Mucosa of gallbladder (tissue), 1 donor: Measurements from ENCODE around the gene DNAJC17. TPM values are rescaled to one million over a fixed set of nuclear protein-coding genes. Genes with fewer than 3 reads are reported as not detected.

Source experiments
- DNase-seq: peaks from one replicate; pipeline ENCODE4 v3.0.0-alpha.2; 2020; ENCODE audit warnings: low spot score
- total RNA-seq: library from RNA; stranded (reverse); gene quantifications from one replicate; pipeline ENCODE4 v1.2.1, GENCODE V29; 2021
- donor health status: DM: no; HTN: no; CAD: no.

DNAJC17 gene
- total RNA-seq, 1 donor from 2014 or later, result 41.2 TPM

DNA sequence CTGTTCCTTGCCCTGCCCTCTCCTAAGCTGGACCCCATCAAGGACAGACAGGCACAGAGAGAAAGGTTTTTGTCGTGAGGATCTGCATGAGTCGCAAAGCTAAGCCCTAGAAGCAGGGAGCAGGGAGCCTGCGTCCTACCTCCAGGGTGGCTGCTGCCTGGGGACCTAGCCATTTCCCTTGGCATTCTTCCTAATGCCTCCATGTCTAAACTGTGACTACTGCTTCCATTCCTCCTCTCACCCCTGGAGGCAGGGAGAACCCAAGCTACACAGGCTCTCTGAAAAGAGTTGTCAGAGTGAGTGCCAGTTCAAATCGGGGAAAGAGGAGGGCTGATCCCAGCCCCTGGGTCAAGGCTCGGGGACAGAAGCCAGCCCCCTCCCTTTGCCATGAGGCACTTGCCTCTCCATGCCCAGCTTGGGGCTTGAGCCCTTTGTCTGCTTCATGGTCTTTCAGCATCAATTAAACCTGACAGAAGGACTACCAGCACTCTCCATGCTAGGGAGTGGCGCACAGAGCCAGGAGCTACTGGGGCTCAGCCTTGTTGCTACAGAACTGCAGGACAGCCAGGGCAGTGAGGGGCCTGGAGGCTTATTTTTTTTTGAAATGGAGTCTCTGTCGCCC, 41.0 kb downstream of the DNAJC17 start:
- DNase-seq, result no peak

DNA sequence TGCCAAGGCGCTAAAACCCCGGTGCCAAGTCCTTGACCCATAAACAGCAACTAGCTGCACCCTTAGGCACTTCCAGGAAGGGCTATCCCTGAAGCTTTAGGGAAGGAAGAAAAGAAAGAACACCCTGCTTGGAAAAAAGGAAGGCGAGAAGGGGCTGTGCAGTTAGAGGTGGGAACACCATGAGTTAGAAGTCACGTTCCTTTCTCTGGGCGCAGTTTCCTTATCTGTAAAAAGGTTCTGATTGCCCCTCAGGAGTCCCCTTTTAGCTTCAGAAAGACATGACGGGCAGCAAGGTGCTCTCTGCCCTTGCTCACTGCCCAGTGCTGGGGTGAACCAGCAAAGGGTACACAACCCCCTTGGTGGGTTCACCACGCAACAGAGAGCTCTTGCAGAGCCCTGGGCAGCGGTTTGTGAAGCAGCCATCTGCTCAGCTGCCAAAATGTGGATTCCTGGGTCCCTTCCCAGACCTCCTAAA, 42.6 kb downstream of the DNAJC17 start:
- DNase-seq, result no peak

DNA sequence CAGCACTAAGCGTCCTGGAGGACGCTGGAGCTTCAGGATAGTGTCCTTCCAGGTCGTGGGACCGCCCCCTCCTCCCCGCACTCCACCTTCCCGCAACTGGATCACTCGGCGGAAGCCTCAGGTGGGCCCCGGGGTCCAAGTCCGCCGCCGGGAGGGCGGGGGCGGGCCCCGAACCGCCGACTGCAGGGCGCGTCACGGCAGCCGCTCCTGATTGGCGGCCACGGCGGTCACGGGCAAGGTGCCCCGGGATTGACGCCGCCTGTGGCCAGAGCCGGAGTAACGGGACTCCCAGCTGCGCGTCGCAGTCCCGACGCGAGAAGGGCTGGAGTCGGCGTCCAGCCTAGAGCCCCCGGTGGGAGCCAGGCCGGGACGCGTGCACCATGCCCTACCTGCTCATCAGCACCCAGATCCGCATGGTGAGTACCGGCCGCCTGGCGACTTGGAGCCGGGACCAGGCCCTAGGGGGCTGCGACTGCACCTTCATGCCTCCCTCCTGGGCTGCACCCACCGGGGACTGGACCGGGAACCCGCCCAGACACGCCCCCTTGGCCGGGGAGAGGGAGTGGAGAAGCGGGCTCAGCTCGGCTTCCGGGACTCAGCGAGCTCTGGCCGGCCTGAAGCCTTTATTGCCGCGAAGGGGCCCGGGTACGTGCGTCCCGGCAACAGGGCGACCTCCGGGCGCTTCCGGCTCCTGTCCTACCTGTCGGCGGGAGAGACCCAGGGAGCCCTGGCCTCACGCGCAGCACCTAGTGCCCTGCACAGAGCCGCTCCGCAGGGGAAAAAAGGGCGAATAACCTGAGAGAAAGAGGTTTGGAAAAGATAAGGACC, 43.3 kb downstream of the DNAJC17 start, which contains the start of gene GCHFR:
GCHFR (plus strand) TSS at position 268 of the 828 bp plus-strand sequence; CDS start at position 381, 113 bp downstream.
- DNase-seq, result peak; percentile 63

DNA sequence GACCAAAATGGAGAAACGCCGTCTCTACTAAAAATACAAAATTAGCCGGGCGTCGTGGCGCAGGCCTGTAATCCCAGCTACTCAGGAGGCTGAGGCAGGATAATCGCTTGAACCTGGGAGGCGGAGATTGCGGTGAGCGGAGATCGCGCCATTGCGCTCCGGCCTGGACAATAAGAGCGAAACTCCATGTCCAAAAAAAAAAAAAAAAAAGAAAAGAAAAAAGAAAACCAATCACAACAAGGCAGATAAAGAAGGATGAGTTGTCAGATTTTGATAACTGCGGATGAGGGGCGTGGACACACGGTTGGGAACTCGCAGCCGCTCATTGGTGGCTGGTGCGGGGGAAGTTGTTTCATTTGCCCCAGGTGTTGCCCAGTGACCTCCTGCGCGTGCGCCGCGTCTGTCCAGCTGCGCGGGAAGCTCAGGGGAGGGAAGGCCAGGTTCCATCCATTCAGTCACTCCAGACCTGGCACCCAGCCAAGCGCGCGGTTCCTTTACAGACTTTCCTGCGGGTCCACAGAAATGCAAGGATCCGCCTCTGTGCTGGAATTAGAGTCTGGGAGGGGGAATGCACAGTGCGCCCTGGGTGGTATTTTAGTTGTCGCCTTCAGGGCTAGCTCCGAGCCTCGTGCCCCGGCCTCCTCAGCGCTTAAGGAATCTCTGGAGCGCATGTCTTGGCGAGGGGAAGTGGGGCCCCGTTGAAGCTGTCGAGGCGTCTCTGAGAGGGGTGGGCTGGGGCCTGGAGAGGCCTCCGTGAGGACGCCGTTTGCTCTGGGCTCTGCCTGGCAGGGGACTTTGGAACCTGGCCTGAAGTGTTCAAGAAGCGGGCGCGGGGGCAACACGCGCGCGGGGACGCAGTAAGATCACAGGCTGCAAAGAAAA, 44.1 kb downstream of the DNAJC17 start:
- peak; percentile 73 for DNase-seq

DNA sequence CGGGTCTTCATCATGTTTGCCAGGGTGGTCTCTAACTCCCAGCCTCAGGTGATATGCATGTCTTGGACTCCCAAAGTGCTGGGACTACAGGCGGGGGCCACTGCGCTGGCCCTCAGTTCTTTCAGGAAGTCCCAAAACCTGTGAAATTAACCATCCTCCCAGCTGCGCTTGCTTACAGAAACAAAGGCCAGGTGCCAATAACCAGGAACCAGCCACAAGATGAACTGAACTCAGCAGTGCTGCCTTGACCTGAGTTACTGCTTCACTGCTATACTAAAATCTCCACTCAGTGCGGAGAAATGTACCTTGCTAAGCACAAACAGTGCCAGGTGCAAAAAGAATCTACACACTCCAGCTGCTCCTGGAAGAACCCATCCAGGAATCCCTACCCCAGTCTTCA, 47.3 kb downstream of the DNAJC17 start:
- DNase-seq, result no peak

DNA sequence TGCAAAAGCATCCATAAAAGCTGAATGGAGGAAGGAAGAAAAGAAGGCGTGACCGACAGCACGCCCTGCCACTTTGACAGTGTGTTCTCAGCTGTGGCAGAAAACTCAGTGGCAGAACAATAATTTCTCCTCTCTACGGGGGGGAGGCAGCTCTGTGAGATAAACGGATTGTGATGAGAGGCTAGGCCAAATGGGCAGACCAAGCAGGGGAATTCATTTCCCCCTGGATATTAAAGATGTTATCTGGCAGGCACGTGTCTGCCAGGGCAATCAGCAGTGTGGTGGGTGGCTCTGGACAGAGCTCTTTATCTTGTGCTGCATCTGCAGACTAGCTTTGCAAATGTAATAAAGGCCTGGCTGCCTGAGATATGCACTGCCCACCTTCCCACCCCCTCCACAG, 50.3 kb downstream of the DNAJC17 start:
- DNase-seq, result no peak

DNA sequence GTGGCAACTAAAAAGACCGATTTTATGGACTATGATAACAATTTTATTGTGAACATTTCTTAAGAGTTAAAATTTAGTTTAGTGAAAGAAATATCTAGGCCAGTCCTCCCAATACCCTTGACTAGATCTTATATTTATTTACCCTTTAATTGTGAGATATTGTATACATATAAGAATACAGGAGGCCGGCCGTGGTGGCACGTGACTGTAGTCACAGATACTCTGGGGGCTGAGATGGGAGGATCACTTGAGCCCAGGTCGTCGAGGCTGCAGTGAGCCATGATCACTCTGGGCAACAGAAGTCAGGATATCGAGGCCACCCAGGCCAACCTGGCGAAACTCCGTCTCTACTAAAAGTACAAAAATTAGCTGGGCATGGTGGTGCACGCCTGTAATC, 51.5 kb downstream of the DNAJC17 start:
- DNase-seq, result no peak

DNA sequence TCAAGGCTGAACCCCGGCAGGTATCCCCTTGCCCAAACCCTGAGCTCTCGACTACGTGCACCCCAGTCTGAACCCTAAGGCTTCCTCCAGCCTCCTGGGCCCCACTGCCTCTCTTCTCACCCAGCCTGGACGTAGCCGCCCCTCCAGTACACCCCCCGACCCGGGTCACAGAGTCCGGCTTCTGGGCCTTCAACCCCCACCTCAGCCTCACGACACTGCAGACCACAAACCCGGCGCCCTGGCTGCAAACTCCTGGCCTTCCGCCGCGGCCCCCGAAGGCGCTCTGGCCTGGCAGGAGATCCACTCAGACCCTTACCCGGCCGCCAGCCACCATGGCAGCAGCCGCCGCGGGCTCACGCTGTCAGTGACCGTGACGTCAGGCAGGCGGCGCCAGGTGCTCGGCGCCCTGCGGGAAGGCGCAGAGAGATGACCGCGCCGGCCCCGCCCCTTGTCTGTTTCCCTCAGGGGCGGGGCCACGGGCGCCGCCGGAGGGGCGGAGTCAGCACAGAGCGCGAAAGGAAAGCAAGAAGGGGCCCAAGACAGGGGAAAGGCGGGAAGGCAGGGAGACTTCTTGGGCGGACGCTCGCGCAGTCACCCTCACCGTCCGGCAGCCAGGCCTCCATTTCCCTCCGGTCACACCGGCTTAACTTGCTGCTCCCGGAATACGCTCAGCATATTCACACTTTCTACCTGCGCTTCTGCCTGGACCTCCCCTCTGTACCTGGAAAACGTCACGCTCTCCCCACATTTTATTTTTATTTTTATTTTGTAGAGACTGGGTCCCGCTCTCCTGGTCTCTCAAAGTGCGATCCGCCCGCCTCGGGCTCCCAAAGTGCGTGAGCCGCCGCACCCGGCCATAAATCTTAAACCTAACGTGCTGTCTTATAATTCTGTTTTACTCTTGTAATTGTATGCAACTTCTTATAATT, 52.1 kb downstream of the DNAJC17 start, which contains the start of gene RMDN3:
RMDN3 (minus strand) TSS at position 372 of the 929 bp plus-strand sequence. CDS start 471 bp downstream, outside the sequence.
- DNase-seq, result peak; percentile 93

DNA sequence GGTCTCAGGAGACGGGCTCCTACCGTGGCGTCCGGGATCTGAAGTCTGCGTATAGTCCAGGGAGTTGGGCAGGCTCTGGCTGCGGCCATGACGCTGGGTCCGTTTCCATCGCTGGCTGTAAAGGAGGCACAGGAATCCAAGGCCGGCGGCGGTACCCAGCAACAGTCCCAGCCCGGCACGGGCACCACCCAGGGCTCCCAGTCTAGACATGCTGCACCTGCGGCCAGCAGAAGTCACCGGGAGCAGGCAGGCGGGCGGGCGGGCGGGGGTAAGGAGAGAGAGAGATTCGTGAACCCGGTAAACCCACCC, 52.7 kb downstream of the DNAJC17 start:
- no peak for DNase-seq

DNA sequence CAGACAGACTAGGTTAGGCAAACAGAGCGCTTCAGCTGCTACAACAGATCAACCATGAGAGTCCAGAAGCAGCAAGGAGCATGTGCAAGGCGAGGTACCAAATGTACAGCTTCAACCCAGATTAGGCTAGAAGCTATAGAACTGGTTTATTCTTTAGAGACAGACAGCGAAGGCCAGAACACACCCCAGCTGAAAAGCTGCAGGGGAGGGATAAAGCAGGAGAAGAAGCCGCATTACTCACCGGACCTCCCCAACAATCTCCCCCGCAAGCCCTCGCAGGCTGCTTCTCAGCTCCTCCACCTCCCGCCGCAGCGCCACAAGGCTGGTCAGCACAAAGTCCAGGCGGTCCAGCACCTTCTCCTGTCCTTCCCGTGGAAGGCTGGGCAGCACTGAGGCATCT, 55.5 kb downstream of the DNAJC17 start:
- DNase-seq, result no peak

DNA sequence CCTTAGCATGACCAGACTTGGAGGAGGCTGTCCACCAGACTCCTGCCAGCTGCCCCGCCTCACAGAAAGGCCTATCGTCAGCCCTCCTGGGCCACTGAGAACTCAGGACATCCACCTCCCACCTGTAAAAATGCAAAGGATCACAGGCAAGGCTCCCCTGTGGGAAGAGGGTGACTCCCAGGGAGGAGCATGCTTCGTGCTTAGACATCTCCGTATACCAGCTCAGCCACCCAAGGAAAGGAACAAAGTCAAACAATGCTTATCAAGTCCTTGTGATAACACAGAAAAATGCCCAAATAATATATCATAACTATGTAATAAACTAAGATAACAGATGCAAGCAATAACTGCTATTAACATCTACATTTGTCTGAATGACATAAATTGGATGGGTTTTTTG, 56.4 kb downstream of the DNAJC17 start:
- DNase-seq, result no peak

DNA sequence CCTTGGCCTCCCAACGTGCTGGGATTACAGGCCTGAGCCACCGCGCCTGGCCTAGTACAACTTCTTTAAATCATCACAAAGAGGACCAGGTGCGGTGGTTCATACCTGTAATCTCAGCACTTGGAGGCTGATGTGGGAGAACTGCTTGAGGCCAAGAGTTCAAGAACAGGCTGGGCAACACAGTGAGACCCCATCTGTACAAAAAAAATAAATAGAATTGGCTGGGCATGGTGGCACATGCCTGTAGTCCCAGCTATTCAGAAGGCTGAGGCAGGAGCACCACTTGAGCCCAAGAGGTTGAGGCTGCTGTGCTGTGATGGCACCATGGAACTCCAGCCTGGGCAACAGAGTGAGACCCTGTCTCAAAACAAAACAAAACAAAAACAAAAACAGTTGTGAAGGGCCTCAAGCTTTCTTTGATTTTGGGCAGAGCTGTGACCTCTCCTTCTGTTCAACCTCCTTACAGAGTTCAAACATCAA, 58.1 kb downstream of the DNAJC17 start:
- DNase-seq, result no peak

DNA sequence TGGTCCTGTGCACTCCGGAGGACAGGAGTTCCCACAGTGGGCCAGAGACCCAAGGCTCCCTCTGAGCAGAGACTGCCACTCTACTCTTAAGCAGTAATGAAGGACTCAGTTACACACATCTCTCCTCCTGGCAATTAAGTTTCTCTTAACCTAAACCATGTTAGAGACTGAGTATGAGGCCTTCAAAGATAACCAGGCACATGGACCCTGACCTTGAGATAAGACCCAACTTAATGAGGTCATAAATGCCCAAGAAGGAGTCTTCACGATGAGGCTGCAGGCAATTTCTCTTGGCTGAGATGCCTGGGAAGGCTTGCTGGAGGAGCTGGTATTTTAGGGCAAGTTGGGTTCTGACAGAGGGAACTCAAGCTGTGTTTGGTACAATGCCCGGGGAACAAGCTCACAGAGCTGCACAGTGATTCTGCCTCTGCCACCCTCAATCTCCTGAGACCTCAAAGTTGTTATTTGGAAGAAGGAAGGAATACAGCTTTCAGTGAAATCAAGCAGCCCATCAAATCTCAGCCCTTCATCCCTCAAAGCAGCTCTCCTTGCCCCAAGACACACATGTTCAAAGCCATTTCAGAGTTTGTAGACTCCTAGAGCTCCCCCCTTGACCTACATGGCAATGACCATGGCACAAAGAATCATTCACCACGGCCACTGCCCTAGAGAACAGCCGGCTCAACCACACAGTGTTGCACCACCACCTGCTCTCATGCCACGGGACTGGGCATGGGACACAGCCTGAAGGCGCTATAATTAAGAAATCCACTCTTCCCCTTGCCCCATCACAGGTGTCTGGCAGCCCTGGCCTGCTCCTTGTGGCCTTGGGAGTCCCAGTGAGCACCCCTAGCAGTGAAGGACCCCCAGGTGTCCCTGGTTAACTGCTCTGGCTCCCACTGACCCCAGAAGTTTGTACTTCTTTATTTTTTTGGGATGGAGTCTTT, 59.3 kb downstream of the DNAJC17 start:
- no peak for DNase-seq

DNA sequence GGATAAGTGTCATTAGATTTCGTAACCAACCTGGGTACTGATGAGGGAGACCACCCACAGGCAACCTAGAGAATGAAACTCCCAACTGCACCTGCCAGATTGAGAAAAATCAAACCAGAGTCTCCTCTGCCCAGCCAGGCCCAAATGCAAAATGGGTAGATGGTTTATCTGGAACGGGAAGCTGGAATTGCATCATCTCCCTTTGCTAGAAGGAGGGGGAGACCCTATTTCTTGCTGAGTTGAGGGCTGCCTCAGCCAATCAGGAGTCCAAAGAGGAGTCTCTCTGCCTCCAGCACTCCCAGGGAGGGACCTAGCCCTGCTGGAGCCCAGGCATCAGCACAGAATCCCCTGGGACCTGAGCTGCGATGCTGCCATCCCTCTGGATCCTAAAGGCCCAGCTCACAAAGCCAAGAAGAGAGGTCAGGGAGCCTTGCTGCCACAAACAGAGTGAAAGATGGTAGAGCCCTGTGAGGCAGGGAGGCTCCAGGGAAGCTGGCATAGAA, 60.3 kb downstream of the DNAJC17 start:
- no peak for DNase-seq

DNA sequence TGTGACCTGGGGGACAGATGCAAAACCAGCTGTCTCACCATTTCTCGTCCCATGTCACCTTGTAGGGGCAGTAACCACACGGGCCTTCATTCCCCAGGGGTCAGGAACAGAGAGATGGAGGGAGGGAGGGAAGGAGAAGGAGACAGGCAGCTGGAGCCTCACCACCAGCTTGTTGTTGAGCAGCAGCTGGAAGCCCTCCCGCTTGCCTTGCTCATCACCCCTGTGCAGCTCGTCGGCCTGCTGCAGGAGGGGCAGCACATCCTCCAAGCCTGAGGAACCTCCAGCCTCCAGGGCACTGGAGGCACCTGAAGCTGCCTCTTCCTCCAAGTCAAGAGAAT, 62.5 kb downstream of the DNAJC17 start:
- no peak for DNase-seq

DNA sequence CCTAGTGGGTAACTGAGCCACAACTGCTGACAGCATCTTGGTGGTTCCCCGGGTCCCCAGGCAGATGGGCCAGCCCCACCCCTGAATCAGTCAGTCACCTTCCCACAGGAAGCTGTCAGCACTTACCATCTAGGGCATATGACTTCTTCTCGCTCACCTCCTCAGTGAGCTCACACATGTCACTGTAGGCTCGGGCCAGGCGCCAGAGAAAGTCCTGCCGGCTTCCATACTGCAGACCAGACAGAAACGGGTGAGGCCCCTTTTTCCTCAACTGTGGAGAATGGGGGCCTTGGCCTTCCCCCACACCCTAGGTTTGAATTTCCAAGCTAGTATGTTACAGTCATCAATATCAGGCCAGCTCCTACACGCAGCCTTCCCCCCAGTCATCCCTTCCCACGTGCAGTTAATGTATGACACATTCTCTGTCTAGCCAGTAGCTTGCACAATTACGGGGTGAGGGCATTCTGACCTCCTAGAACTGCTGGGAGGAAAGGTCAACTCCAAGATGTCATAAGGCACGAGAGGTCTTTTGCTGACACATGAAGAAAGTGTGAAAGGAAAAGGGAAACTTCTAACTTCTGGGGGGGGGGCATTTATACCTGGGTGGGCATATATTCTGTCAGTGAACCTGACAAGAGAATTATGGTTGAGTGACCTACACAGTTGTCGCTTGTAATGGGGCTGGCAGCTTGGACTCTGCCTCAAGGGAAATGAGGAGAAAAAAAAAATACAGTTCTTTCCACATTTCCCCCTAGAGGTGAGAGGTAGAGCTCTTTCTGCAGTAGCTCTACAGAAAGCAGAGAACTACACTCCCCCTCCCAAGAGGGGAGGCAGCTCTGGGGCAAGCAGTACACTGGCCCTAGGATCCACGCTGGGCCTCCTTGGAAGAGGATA, 63.1 kb downstream of the DNAJC17 start:
- no peak for DNase-seq

DNA sequence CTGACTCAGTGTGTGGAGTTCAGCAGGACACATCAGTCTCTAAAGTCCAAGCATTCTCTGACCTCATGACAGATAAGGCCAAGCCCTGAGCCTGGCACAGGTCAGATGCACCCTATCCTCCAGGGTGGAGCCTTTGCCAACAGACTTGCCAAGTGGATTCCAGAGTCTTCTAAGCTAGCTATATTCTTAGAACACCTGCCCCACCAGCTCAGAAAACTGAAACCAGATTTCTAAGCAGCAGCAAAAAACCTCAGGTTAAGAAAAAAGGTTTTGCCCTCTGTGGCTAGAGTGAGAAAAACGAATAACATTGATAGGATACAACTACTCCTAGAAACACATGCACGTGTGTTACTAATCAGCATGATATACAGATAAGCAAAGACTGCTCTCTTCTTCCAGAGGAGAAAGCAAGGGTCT, 63.8 kb downstream of the DNAJC17 start:
- no peak for DNase-seq

DNA sequence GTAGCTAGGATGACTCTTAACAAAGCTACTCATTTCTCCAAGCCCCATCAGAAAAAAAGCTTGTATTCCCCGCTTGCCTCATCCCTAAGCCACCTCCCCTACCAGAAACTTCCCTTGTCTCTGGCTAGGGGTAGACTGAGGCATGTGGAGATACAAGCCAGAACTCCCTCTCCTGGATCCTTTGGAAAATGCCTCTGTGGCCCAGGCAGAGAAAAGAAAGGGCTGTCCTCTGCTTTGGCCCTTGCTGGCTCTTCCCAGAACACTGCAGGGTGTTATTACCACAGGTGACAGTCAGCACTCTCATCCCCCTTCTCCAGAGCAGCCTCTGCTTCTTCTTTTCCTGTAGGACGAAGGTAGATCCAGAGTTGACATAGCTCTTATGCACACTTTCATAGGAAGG, 67.4 kb downstream of the DNAJC17 start:
- no peak for DNase-seq

DNA sequence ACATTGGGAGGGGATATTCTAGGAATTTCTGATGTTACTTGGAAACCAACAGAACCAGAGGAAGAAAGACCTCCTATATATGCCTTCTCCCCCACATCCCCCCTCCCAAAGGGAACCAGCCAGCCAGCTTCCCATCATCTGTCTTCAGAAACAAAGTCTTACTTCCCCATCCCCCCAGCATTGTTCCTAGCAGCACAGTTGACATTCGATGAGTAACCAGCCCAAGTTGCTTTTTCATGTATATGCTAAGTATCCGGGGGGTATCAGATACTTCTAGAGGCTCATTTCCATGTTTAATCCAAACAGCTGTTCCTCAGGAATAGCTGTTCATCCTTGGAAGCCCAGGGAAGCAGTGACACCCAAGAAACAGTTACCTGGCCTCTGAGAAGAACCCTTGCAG, 68.2 kb downstream of the DNAJC17 start:
- DNase-seq, result no peak
